HG03196 (cell line): Measurements from ENCODE around the gene SLC7A4.

Experiments used
- ATAC-seq: cut with Tn5 transposase; IDR thresholded peaks from one replicate; pipeline ENCODE4 v1.9.1; 2021; ENCODE audit not compliant: unreplicated experiment

Gene SLC7A4

DNA sequence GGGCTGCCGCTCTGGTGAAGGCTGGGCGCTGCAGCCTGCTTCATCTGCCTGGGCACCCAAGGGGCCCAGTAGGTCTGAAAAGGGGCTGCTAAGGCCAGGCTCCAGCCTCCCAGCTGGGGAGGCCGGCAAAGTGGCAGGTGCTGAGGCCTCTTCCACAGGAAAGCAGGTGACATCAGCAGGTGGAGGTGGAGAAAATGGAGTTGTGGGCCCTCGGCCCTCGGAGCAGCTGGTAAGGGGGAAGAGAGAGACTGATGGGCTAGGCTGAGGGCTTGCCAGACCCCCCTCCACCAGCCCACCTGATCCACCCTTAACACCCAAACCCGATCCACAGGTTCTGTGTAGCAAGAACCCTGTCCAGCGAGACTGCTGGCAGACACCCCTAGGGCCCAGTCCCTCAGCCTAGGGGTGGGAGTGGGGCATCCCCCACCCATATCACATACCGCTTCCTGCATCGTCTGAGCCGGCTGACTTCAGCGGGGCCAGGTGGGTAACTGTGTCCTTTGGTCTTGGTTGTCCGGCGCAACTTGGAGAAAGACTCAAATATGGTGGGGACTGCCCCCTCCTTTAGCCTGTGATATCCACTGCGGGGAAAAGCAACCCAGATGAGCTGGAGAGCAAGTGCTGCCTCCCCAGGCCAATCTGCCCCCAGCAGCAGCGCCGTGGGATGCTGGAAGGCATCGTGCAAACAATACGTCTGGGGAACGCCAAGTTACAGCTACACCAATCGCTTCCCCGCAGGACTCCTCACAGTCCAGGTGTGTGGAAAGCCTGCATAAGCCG lies 32.0 kb downstream of the SLC7A4 start:
- ATAC-seq = no peak

DNA sequence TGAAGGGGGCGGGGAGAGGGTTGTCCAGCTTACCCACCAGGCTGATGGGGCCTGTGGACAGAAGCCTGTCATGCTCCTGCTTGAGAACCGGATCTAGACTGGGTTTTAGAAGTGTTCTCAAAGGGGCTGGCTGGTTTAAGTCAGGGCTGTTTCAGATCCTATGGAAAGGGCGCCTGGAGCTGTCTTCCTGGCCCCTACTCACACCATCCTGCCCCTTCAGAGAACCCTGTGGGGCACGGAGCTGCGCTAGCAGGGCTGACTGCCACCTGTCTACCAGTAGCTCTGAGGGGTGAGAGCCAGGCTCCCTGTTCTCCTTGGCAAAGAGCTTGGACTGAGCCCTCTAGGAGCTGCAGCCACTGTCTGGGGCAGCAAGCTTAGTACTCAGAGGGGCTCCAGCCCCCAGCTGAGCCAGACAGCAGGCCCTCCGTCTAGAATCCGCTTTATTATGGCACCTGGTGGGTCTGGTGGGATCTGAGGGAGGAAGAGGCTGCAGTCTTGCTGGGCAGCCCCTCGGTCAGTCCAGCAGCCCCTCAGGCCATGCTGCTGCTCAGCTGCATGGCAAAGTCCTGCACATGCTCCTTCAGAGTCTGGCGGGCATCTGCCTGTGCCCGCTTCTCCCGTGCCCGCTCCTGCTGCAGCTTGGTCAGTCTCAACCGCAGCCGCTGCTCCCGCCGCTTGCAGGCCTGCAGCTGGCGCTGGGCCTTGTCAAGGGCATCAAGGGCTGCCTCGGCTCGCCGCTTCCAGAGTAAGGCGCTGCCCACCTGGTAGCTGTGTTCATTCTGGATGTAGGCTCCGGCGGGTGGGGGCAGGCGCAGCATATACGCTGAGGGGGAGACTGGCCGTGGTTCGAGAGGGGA lies 32.8 kb downstream of the SLC7A4 start:
- ATAC-seq = no peak

- ATAC-seq = no peak
Measured at GRCh38 chr22:20998411-20999336, 33.7 kb downstream of the SLC7A4 start.

- ATAC-seq = no peak
Measured at GRCh38 chr22:20997536-20998257, 34.7 kb downstream of the SLC7A4 start.

DNA sequence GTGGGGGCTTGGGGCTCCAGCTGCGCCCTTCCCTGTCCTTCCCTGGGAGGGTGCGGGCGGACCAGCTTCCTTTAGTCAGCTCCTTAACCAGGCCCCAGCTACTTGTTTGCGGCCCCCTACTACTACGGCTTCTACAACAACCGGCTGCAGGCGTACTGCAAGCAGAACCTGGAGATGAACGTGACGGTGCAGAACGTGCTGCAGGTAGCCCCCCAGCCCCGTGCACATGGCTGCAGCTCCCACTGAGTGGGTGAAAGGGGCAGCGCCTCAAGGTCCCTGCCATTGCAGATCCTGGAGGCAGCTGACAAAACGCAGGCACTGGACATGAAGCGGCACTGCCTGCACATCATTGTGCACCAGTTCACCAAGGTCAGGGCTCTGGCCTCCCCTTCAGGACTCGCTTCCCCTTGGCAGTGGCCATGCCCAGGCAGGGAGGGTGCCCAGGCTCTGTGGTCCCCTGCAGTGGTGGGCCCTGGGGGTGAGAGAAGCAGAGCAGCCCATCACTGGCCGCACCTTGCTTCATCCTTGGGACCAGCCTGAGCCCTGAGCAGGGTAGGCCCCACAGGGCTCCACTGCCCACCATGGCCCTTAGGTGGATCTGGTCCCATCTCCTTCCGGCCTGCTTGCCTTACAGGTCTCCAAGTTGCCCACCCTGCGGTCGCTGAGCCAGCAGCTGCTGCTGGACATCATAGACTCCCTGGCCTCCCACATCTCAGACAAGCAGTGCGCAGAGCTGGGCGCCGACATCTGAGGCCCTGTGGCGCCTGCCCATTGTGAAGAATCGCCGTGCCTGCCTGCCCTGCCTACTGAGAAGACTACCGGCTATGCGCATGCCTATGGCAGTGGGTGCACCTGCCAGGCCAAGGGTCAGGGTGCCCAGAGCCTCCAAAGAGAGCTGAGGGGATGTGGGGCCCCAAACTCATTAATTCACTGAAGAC lies 35.5 kb downstream of the SLC7A4 start:
- no peak for ATAC-seq

- ATAC-seq = no peak
Measured at GRCh38 chr22:20996031-20996410, 36.3 kb downstream of the SLC7A4 start.

DNA sequence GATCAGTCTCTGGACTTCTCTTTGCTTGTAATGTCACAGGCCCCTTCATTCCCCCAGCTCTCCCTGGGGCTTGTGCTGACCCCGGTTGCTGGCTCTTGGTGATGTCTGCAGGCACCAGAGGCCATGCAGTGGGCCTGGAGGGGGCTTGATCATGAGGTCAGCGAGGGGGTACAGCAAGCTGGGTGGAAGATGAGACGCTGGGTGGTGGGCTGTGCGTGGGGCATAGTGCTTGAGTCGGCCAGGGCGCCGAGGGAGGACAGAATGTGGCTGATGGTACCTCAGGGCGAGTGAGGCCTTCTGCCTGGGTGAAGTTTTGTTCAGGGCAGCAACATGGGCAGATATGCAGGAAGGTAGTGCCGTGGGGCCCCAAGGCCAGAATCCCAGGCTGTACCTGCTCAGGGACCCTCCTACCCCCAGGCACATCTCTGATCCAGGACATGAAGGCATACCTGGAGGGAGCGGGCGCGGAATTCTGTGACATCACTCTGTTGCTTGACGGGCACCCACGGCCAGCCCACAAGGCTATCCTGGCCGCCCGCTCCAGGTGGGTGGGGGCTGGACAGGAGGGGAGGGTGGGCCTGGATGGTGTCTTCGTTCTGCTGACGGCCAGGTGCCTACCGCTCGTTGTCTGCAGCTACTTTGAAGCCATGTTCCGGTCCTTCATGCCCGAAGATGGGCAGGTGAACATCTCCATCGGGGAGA lies 36.9 kb downstream of the SLC7A4 start:
- ATAC-seq = no peak

DNA sequence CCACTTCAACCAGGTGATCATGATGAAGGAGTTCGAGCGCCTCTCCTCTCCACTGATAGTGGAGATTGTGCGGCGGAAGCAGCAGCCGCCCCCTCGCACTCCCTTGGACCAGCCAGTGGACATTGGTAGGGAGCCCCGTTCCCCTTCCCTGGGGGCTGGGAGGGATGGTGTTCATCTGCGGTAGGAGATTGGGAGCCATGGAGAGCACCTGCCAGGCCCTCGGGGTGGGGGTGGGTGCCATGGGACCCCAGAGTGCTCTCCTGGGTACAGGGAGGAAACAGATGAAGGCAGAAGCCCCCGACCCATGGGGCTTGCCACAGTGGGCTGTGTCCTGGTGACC lies 37.5 kb downstream of the SLC7A4 start:
- no peak for ATAC-seq

DNA sequence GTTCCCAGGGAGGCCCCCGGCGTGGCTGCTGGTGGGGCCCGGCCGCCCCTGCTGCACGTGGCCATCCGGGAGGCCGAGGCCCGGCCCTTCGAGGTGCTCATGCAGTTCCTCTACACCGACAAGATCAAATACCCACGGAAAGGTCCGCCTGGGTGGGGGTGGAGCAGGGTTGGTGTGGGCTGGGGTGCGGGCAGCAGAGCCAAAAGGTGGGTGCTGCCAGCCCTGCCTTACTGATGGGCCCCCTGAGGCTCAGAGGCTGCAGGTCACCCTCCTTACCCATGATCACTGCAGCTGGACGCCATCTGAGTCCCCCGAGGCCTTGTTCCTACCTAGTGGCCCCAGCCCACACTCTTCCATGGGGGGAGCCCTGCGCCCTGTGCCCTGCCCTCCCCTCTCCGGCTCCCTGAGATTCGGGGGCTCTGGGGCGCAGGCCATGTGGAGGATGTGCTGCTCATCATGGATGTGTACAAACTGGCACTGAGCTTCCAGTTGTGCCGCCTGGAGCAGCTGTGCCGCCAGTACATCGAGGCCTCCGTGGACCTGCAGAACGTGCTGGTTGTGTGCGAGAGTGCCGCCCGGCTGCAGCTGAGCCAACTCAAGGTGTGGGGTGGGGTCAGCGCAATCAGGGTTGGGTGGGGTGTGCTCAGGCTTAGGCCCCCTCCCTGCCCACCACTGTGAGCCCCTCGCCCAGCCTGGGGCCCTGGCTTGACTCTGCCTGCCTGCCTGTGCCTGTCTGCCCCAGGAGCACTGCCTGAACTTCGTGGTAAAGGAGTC lies 38.0 kb downstream of the SLC7A4 start:
- no peak for ATAC-seq

GRCh38 chr22:20993304-20994127 lies 38.8 kb downstream of the SLC7A4 start:
- ATAC-seq = no peak

DNA sequence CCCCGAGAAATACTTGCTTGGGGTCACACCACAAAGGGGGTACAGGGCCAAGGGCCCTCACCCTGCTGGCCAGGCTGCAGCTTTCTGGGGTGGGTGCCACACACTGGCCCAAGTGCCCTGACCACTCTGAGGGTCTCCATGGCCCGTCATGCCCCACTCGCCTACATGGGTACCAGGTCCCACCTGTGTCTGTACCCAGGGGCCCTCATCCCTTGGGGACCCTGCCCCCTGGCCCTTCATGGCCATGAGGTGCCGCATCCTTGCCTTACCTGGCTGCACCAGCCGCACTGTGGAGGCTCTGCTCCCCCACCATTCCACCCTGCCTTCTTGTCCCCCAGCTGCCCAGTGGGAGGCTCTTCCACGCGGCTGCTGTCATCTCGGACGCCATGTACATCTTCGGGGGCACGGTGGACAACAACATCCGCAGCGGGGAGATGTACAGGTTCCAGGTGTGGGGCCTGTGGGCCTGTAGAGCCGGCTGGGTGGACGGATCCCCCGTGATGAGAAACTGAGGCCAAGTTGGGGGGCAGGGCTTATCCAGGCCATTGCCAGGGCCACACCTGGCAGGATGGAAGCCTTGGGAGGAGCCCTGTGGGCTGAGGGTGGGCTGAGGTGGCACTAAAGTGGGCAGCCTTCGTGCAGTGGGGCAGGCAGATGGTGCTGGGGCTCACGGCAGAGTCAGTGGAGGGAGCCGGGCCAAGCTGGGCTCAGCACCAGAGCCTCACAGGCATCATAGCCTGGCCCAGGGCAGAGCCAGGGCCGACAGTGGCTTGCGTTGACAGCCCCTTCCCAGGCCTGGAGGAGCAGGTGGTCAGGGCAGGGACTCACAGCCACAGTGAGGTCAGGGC lies 39.7 kb downstream of the SLC7A4 start:
- ATAC-seq = no peak

- no peak for ATAC-seq
Measured at GRCh38 chr22:20992056-20992442, 40.3 kb downstream of the SLC7A4 start.

- ATAC-seq = no peak
Measured at GRCh38 chr22:20991252-20992055, 40.9 kb downstream of the SLC7A4 start.

DNA sequence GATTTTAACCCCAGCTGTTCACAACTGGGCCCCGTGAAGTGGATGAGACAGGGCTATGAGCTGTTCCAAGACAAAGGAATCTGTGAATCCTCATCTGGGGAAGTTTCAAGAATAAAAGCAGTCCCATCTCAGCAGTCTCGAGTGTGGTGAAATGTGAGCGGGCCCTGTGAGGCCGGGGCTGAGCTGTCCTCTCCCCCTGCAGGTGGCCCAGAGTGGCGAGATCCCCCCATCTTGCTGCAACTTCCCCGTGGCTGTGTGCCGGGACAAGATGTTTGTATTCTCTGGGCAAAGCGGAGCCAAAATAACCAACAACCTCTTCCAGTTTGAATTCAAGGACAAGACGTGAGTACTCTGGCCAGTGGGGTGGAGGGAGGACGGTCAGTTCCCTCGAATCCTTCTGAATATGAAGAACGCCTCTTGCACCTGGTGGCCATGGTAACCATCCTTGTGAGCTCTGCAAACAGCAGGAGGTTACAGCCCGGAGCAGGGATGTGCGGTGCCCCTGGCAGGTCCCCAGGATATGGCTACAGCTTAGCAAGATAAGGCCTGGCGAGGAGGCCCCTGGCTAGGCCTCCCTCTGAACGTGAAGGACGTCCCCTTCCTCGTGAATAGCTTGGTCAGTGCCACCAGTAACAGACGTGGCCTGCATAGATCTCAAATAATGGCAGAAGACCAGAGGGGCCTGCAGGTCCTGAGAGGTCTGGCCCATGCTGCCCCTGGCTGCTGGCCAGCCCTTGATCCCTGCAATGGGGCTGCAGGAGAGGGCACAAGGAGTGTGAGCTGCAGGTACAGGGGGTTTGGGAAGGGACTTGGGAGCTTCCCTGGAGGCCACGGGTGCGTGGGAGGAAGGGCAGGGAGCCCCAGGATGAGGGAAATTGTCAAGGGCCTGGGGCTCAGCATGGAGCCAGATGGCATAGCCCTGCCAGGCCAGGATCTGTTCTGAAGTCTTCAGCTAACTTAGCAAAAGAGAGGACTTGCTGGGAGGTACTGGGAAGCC lies 41.9 kb downstream of the SLC7A4 start:
- ATAC-seq = no peak
